Stimulated activated CD8-positive, alpha-beta memory T cell treated with anti-CD3 and anti-CD28 coated beads, Interleukin-15, amount 100 ng/mL, for 48 hours (primary cell): Measurements from ENCODE around the gene CATSPER3.

ENCODE experiments used
- DNase-seq, 2 donors: peaks; one replicate each; pipeline ENCODE4 v3.0.0-alpha.2; 2020; ENCODE audit warnings: low read depth in 2 of 2

CATSPER3 gene

DNA sequence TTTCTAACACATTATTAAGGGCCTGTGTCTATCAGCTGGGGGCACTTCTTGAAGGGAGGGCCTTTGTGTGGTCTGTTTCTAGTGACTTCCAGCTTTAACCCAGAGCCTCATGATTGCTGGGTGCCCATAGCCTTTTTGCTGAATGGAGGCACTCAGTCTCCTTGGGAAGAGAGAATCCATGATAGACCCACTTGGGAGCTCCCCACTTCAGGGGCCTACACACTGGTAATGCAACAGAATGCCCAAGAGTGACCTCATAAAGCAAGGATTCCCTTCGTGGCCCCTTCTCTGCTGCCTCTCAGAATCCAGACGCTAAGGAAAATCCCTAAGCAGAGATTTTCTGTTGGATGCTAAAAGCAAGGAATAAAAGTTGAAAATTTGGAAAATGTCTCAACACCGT, at the start of gene CATSPER3:
CATSPER3 (plus strand) TSS at position 301 of the 400 bp plus-strand sequence; CDS start at position 386, 85 bp downstream.
- DNase-seq = no peak

- no peak for DNase-seq
These were observed 48.8 kb upstream of the CATSPER3 start for GRCh38 chr5:134918861-134919260.

- DNase-seq = no peak
These were observed 46.7 kb upstream of the CATSPER3 start for GRCh38 chr5:134920848-134921575.

DNA sequence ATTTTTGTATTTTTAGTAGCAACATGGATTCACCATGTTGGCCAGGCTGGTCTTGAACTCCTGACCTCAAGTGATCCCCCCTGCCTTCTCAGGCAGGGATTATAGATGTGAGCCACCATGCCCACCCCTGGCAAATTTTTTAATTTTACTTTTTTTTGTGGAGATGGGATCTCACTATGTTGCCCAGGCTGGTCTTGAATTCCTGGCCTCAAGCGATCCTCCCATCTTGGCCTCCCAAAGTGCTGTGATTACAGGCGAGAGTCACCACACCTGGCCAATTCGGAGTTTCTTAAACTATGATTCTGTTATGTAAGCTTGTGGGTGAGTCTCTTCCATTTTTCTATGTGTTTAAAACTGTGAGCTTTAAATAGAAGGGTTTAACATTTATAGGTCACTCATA, 35.2 kb upstream of the CATSPER3 start:
- no peak for DNase-seq

- DNase-seq = no peak
These were observed 33.5 kb upstream of the CATSPER3 start for GRCh38 chr5:134934202-134934601.

DNA sequence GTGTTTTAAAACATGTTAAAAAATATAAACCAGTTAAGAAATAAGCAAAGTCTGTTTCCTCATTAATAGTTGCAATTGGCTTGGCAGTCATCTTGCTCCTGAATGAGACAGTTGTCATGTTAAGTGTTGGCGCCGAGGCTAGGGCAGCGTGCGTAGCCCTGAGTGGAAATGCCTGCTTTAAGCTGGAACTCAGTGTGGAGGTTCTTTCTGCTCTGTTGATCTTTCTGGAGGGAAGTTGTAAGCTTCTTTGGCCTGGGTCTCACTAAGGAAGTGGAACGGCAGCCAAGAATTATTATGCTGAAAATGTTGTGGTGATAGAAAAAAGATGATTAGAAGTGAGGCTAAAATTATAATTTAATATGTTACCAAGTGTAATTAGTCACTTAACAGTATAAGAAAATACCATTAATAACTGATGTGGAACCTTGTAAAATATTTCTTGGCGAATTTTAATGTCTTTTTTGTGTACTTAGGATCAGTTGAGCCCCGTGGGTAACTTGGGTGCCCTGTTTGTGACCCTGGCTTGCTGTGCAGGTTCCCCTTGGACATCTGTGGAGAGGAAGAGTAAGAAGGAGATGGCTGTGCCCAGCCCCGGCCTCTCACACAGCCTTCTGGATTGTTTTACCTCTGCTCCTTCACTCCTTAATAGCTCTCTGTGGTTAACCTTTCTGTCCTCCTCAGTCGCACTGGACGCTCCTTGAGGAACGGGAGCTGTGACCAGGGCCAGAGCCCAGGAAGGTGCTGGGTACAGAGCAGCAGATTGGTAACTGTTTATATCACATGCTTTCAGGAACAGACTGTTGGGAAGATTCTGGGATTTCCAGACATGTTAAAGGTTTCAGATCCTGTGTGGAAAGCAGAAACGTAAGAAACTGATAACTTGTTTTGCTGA, 31.8 kb upstream of the CATSPER3 start:
- no peak for DNase-seq

DNA sequence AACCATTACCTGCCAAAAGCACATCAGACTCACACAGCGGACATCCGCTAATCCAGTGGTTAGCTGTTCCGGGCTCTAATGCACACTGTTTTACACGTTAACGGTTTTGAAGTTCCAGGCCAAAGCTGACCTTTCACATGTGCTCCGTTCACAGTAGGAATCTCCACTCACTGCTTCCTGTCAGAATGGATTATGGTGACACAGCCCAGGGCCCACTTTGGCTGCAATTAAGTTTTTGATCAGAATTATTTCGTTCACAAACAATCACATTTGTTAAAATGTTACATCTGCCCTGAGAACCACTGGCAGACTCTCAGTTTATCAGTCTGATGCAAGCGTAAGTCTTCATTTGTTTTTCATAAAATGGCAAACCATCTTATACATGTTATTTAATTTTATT, 30.2 kb upstream of the CATSPER3 start:
- no peak for DNase-seq

DNA sequence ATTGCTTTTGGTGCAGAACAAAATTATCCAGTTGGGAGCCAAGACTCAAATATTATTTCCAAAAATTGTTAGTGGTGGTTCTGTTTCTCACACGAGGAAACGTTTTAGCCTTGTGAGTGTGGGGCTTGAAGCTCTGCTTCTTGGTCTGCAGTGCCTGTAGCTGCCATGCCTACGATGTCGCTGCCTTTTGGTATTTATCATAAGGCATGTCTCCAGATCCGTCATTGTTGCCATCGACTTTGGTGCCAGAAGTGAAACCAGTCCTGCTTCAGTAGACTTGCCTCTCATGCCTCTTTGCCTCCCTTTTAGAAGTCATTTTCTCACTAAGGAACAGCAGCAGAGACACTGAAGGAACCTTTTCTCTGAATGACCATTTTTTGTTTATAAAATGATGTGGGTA, 29.7 kb upstream of the CATSPER3 start:
- no peak for DNase-seq

GRCh38 chr5:134939500-134939899, 28.2 kb upstream of the CATSPER3 start:
- DNase-seq = no peak

GRCh38 chr5:134943547-134943946, 24.2 kb upstream of the CATSPER3 start:
- DNase-seq = no peak

DNA sequence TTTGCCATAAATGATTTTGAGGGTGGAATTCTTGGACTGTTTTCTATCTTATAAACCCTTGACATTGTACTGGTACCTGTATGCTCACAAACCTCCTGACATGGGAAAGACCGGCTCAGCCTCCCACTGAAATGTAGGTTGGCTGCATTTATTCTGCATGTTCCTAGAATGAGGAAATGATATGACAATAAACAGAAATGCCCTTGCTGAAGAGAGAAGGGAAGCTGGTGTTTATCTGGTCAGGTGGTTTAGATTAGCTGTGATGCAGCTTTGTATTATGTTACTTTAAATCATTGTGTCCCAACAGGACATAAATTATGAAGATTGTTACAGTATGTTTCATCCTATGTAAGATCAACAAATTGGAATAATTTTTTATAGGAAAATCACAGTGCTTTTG, 23.1 kb upstream of the CATSPER3 start:
- DNase-seq = no peak

GRCh38 chr5:134945041-134945440, 22.7 kb upstream of the CATSPER3 start:
- no peak for DNase-seq

DNA sequence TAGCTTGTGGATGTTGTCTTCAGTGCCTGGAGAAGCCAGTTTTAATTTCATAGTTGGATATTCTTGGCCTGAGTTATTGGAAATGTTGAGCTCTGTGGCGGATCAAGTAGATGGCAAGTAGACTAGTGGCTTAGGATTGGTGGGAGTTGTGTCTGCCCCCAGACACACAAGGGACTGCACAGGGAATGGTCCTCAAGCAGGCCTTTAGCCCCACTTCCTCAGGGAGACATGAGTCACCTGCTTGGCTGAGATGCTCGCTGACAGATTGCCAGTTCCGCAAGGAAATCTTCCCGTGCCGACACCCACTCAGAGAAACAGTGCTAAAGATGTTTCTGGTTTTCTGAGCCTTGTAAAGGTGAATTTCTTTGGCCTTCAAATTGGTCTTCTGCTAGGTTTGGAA, 18.8 kb upstream of the CATSPER3 start:
- DNase-seq = no peak

- DNase-seq = no peak
These were observed 18.4 kb upstream of the CATSPER3 start for GRCh38 chr5:134949316-134949715.

DNA sequence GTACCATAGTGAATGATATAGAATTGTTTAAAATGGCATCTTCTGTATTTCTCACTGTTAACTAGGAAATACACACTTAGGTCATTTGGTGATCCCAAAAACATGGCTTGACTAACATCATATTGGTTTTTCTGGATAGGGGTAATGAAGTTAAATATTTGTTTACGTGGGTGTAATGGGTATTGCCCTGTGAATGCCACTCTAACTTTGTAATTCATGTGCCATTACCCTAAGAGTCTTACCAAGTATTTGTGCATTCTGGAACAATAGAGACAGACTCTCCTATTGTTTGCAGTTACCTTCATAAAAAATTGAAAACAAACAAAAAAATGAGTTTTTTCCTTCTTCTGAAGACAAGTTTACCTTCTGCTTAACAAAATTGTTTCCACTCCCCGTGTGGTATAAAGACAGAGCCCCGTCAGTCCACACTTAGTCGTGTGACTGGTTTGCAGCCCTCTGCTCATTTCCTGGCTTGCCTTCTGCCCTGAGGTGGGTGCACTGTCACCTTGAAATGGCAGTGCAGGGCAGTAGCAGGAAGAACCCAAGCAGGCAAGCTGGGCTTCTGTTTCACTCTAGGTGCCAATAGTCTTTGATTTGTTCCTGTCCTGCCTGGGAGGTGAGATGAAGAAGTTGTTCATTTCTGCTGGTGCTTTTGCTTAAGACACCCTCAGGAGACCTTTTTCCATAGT, 9.6 kb upstream of the CATSPER3 start:
- DNase-seq = no peak

GRCh38 chr5:134958755-134959154, 9.0 kb upstream of the CATSPER3 start:
- no peak for DNase-seq

GRCh38 chr5:134963098-134963497, 4.6 kb upstream of the CATSPER3 start:
- DNase-seq = no peak

- DNase-seq = no peak
These were observed 3.1 kb upstream of the CATSPER3 start for GRCh38 chr5:134964359-134965270.

- no peak for DNase-seq
These were observed 2.4 kb upstream of the CATSPER3 start for GRCh38 chr5:134965271-134965825.

GRCh38 chr5:134968055-134968454, 348 bp downstream of the CATSPER3 start:
- DNase-seq = no peak

DNA sequence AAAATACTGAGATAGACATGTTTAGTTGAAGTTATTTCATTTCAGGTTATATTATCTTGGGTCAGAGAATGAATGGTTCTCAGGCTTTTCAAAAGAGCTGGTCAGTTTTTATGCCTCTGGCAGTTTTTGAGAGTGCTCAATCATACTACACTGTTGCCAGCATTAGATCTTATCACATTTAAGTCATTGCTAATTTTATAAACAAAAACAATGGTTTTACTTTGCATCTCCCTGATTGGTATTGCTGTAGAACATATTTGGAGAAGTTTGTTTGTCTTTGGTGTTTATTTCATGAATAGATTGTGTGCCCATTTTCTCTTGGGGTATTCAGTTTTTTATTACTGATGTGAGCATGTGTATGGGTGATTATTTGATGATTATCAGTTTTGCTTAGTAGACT, 1.5 kb downstream of the CATSPER3 start:
- DNase-seq = no peak
